GM18951 (cell line): ENCODE data around the gene DNAH3.
"Not testable (repeated sequence)": the region's sequence is repeated elsewhere in the genome, so short reads cannot be mapped to it uniquely, and the experiment has no call there.

Experiments
- POLR2A ChIP-seq: IDR thresholded peaks from 4 replicates; pipeline ENCODE4 v1.6.1; 2011; ENCODE audit warnings: mild to moderate bottlenecking; ENCODE audit not compliant: insufficient read length, insufficient read depth; ENCODE audit errors: extremely low read depth
- in situ Hi-C: fragments of 300-500 bp; cut with MboI; formaldehyde crosslinking; loops from one replicate; pipeline ENCODE4 v1.12.0; 2022; ENCODE audit warnings: low sequenced_read_pairs, mixed read lengths, inconsistent platforms; ENCODE audit not compliant: unreplicated experiment

Gene DNAH3

DNA sequence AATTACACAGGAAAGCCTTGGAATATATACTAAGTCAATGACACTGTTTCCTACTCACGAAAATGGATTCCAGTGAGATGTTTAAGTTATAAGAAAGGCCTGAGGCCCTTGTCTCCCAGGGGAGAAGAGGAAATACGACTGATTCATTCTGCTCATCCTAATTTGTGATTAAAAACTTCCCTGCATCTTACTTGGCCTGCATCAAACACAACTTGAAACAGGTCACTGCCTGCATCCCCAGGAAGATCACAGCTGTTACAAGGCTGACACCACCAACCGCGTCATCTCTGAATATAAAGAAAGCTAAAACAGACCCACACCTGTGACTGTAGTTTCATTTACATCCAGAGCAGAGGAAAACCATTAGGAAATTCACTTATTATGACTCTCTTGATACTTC lies 121.9 kb downstream of the DNAH3 start:
- in situ Hi-C loops: no loop called here
- no peak for TF ChIP-seq POLR2A

DNA sequence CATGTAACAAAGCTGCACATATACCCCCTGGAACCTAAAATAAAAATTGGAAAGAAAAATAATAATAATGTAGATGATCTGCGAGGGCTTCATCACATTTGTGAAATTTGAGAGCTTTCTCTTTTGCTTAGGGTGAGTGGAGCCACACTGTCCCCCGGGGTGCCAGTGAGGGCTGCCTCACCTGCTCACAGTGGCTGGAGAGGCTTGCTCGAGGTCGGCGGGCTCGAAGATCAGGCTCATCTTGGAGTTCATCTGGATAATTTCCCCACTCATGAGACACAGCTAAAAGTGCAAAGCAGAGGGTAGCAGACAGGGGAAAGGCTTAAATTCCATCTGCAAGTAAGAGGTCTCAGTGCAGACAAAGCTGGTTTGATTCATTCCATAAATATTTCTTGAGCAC lies 123.8 kb downstream of the DNAH3 start:
- in situ Hi-C loops: no loop called here
- TF ChIP-seq POLR2A: no peak

DNA sequence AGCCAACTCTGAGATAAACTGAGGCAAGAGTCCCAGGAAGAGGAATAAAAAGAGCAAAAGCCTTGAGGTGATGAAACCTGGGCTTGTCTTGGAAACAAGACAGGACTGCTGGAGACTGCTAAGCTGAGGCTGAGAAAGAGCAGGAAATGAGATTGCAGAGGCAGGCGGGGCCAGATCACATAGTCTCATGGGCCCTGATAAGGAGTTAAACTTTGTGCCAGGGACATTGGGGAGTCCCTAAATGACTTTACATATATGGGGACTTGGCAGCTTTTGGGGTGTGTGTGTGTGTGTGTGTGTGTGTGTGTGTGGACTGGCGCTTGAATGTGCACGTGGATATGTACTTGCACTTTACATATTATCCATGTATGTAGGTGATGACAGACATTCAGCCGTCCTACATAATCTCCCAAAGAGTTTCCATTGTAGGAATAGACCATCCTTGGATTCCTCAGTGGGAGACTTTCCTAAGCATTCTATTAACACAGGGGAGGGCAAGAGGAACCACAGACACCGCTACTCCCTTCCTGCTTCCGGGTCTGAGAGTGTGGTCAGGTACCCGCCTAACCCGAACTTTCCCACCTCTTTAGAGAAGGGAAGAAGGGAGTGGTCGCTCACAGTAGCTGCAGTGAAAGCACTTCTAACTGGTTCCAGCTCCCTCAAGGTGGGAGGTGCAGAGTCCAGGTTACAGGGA lies 127.0 kb downstream of the DNAH3 start:
- no peak for TF ChIP-seq POLR2A
- in situ Hi-C loops: no loop called here

GRCh38 chr16:21021316-21021715 lies 129.3 kb downstream of the DNAH3 start:
- no peak for TF ChIP-seq POLR2A
- in situ Hi-C loops: no loop called here

DNA sequence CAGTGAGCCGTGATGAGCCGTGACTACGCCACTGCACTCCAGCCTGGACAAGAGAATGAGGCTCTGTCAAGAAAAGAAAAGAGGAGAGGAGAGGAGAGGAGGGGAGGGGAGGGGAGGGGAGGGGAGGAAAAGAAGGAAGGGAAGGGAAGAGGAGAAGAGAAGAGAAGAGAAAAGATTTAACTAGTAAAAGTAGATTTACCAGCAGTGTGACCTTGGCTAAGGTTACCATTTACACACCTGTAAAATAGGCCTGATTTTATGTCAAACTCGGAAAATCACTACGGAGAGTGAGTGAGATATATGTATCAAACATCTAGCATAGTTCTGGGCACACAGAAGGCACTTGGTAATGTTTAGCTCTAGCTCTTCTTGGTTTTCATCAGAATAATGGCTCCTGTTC lies 140.8 kb downstream of the DNAH3 start:
- no peak for TF ChIP-seq POLR2A

GRCh38 chr16:21005008-21005407 lies 145.6 kb downstream of the DNAH3 start:
- TF ChIP-seq POLR2A: no peak
- in situ Hi-C loops: no loop called here

More for the DNA sequence above, 140.8 kb downstream of the DNAH3 start:
- in situ Hi-C loops: no loop called here

DNA sequence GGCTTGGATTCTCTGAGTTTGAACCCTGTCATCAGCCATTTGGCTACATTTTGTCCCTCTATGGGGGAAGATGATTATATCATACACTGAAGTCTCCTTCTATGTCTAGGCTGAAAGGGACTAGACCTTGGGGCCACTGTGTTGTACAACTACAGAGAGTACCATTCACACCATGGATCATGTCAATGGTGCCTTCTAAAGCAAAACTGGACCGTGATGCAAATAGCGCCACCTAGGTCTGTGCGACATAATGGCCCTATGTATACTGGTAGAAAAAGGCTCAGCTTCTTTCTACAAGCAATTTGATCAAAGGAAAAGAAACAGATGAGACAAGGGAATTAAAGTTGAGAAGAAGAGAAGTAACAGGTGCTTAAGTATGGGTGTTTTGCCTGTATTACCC lies 149.4 kb downstream of the DNAH3 start:
- no peak for TF ChIP-seq POLR2A
- in situ Hi-C loops: no loop called here

DNA sequence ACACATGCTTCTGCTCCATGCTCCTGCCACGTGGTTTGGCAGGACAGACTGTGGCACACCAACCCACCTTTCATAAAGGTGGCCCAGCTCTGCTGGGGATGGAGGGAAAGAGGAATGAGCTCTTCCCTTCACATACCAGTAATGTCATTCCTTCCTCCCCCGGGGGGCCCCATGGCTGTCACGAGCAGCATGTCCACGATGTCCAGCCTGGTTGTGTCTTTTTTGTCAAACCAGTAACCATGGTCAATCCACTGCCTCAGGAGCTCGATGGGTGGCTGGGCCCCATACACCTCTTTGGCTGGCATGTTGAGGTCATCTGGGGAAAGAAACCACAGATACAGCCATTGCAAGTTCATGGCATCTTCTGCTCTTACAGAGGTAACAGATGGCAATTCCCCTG lies 153.5 kb downstream of the DNAH3 start:
- TF ChIP-seq POLR2A: no peak
- in situ Hi-C loops: no loop called here

GRCh38 chr16:20995711-20996110 lies 154.9 kb downstream of the DNAH3 start:
- TF ChIP-seq POLR2A: no peak
- in situ Hi-C loops: no loop called here

- in situ Hi-C loops: not testable (repeated sequence)
These were observed 161.1 kb downstream of the DNAH3 start for GRCh38 chr16:20989496-20990070.

GRCh38 chr16:20987049-20987448 lies 163.6 kb downstream of the DNAH3 start:
- in situ Hi-C loops: no loop called here
- no peak for TF ChIP-seq POLR2A

GRCh38 chr16:20984019-20984418 lies 166.6 kb downstream of the DNAH3 start:
- in situ Hi-C loops: no loop called here
- TF ChIP-seq POLR2A: no peak

DNA sequence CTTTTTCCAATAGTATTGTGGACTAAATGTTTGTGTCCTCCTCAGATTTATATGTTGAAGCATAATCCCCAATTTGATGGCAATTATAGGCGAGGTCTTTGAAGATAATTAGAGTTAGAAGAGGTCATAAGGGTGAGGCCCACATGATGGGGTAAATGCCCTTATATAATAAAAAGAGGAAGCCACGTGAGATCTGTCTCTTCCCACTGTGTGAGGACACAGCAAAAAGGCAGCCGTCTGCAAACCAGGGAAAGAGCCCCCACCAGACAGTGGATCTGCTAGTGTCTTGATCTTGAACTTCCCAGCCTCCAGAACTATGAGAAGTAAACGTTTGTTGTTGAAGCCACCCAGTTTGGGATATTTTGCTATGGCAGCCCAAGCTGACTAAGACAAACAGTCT lies 174.1 kb downstream of the DNAH3 start:
- in situ Hi-C loops: no loop called here
- no peak for TF ChIP-seq POLR2A

DNA sequence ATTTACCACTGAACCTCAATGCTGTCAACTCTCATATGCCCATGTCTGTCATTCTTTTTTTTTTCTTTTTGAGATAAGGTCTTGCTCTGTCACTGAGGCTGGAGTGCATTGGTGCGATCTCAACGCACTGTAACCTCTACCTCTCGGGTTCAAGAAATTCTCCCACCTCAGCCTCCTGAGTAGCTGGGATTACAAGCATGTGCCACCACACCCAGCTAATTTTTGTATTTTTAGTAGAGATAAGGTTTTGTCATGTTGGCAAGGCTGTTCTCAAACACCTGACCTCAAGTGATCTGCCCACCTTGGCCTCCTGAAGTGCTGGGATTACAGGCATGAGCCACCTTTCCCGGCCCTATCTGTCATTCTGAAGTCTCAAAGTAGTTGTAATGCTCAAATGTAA lies 177.4 kb downstream of the DNAH3 start:
- in situ Hi-C loops: not testable (repeated sequence)

GRCh38 chr16:20971401-20971800 lies 179.2 kb downstream of the DNAH3 start:
- in situ Hi-C loops: no loop called here
- no peak for TF ChIP-seq POLR2A

DNA sequence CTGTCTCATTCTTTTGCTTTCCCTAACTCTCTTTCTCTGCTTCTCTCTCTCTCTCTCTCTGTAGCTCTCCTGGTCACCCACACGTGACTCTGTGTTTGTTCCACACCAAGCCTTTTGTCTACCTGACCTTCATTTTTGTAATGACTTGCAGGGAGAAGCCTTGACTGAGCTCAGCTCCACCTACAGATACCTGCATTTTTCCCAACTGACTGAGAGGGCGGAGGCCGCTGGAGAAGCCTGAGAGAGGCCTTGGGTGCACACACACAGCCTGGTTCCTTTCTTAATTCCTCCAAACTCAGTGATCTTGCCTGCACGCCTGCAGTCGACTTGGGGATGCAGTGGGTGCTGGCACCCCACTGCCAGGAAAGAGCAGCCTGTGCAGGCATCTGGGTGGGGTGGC lies 181.3 kb downstream of the DNAH3 start:
- TF ChIP-seq POLR2A: no peak
- in situ Hi-C loops: no loop called here
